H9 (cell line): ENCODE measurements around the gene BCL2L14. TPM values are rescaled to one million over a fixed set of nuclear protein-coding genes. Genes with fewer than 3 reads are reported as not detected.
A peak's percentile ranks its signal among the peaks of the same experiment; 100 is the strongest.

Experiments used
- DNase-seq: peaks from one replicate; pipeline ENCODE4 v3.0.0-alpha.2; 2017
- H2AFZ ChIP-seq: one replicate; pipeline ENCODE4 v1.6.1; 2013; ENCODE audit warnings: mild to moderate bottlenecking, low read length, control low read depth, moderate library complexity
- H2AK5ac ChIP-seq: 2 replicates; pipeline ENCODE4 v1.6.1; 2013; ENCODE audit warnings: low read length, control low read depth, mixed read lengths; ENCODE audit not compliant: insufficient read length
- H2BK120ac ChIP-seq: one replicate; pipeline ENCODE4 v1.6.1; 2013; ENCODE audit warnings: low read depth, mild to moderate bottlenecking, low read length, control low read depth, inconsistent platforms; ENCODE audit not compliant: poor library complexity, severe bottlenecking
- H2BK12ac ChIP-seq: 2 replicates; pipeline ENCODE4 v1.6.1; 2013; ENCODE audit warnings: low read length, control low read depth, mixed read lengths, low read depth; ENCODE audit not compliant: insufficient read length
- H2BK15ac ChIP-seq: 2 replicates; pipeline ENCODE4 v1.6.1; 2013; ENCODE audit warnings: low read depth, low read length, control low read depth
- H2BK20ac ChIP-seq: one replicate; pipeline ENCODE4 v1.6.1; 2013; ENCODE audit warnings: low read depth, mild to moderate bottlenecking, low read length, control low read depth, inconsistent platforms; ENCODE audit not compliant: poor library complexity, severe bottlenecking
- H2BK5ac ChIP-seq: 2 replicates; pipeline ENCODE4 v1.6.1; 2013; ENCODE audit warnings: low read length, control low read depth, mixed read lengths; ENCODE audit not compliant: insufficient read length
- H3K14ac ChIP-seq: 2 replicates; pipeline ENCODE4 v1.6.1; 2013; ENCODE audit warnings: low read length, control low read depth; ENCODE audit not compliant: insufficient read depth
- H3K18ac ChIP-seq: 2 replicates; pipeline ENCODE4 v1.6.1; 2013; ENCODE audit warnings: low read depth, mild to moderate bottlenecking, mixed read lengths, low read length, control low read depth; ENCODE audit not compliant: insufficient read length
- H3K23ac ChIP-seq: 2 replicates; pipeline ENCODE4 v1.6.1; 2013; ENCODE audit warnings: low read length, control low read depth, mixed read lengths, low read depth; ENCODE audit not compliant: insufficient read length
- H3K23me2 ChIP-seq: 2 replicates; pipeline ENCODE4 v1.6.1; 2013; ENCODE audit warnings: low read depth, mild to moderate bottlenecking, mixed read lengths, low read length, control low read depth; ENCODE audit not compliant: insufficient read length, poor library complexity, severe bottlenecking
- H3K27ac ChIP-seq: 2 replicates; pipeline ENCODE4 v1.5.1; 2013; ENCODE audit warnings: low read length, control low read depth, mixed read lengths, low read depth; ENCODE audit not compliant: insufficient read length
- H3K27me3 ChIP-seq: 2 replicates; pipeline ENCODE4 v1.6.1; 2013; ENCODE audit warnings: low read length, control low read depth, inconsistent platforms; ENCODE audit not compliant: insufficient read depth
- H3K4ac ChIP-seq: 2 replicates; pipeline ENCODE4 v1.6.1; 2013; ENCODE audit warnings: low read depth, mild to moderate bottlenecking, control low read depth, inconsistent platforms, low read length, moderate library complexity
- H3K4me1 ChIP-seq: 2 replicates; pipeline ENCODE4 v1.6.1; 2013; ENCODE audit warnings: low read length, control low read depth, inconsistent platforms; ENCODE audit not compliant: insufficient read depth
- H3K4me2 ChIP-seq: 2 replicates; pipeline ENCODE4 v1.6.1; 2013; ENCODE audit warnings: low read length, control low read depth, mixed read lengths; ENCODE audit not compliant: insufficient read length, insufficient read depth
- H3K56ac ChIP-seq: 2 replicates; pipeline ENCODE4 v1.6.1; 2013; ENCODE audit warnings: low read depth, mild to moderate bottlenecking, mixed read lengths, low read length, control low read depth; ENCODE audit not compliant: insufficient read length
- H3K79me1 ChIP-seq: 2 replicates; pipeline ENCODE4 v1.6.1; 2013; ENCODE audit warnings: low read depth, mild to moderate bottlenecking, moderate library complexity, low read length, control low read depth, inconsistent platforms; ENCODE audit not compliant: insufficient read depth, poor library complexity, severe bottlenecking
- H3K79me2 ChIP-seq: 2 replicates; pipeline ENCODE4 v1.6.1; 2013; ENCODE audit warnings: low read length, control low read depth, inconsistent platforms; ENCODE audit not compliant: insufficient read depth
- H3K9ac ChIP-seq: 2 replicates; pipeline ENCODE4 v1.6.1; 2013; ENCODE audit warnings: low read length, control low read depth, mixed read lengths; ENCODE audit not compliant: insufficient read length; ENCODE audit errors: extremely low read depth
- H3K9me3 ChIP-seq: one replicate; pipeline ENCODE4 v1.6.1; 2013; ENCODE audit warnings: low read depth, low read length, inconsistent platforms; ENCODE audit not compliant: control insufficient read depth
- H3T11ph ChIP-seq: one replicate; pipeline ENCODE4 v1.6.1; 2013; ENCODE audit warnings: mild to moderate bottlenecking, low read length, control low read depth, inconsistent platforms
- H4K20me1 ChIP-seq: one replicate; pipeline ENCODE4 v1.6.1; 2013; ENCODE audit not compliant: control insufficient read depth, insufficient read length, insufficient read depth
- H4K5ac ChIP-seq: 2 replicates; pipeline ENCODE4 v1.6.1; 2013; ENCODE audit warnings: low read depth, mild to moderate bottlenecking, mixed read lengths, low read length, control low read depth; ENCODE audit not compliant: insufficient read length
- H4K8ac ChIP-seq: replicated peaks from 2 replicates; pipeline ENCODE4 v1.6.1; 2013; ENCODE audit warnings: low read length, control low read depth, mixed read lengths, low read depth; ENCODE audit not compliant: insufficient read length
- H4K91ac ChIP-seq: 2 replicates; pipeline ENCODE4 v1.6.1; 2013; ENCODE audit warnings: low read depth, mild to moderate bottlenecking, moderate library complexity, mixed read lengths, low read length, control low read depth; ENCODE audit not compliant: insufficient read length
- H3K27ac Mint-ChIP-seq, 3 experiments: 2 replicates in 2 of 3; 3 replicates in 1 of 3; pipeline ENCODE4 v1.8.0; 2020 to 2021; ENCODE audit warnings: mixed read lengths in 3 of 3, mild to moderate bottlenecking in 1 of 3, moderate library complexity in 1 of 3
- H3K27me3 Mint-ChIP-seq: 2 replicates; pipeline ENCODE4 v1.8.0; 2021; ENCODE audit warnings: low read depth, mild to moderate bottlenecking, moderate library complexity, mixed read lengths
- H3K36me3 Mint-ChIP-seq, 3 experiments: 2 replicates in 2 of 3; 3 replicates in 1 of 3; pipeline ENCODE4 v1.8.0; 2020 to 2021; ENCODE audit warnings: low read depth in 3 of 3, mixed read lengths in 3 of 3; ENCODE audit not compliant: insufficient read depth in 1 of 3
- H3K4me1 Mint-ChIP-seq, 2 experiments: 2 replicates each; pipeline ENCODE4 v1.8.0; 2020; ENCODE audit warnings: mixed read lengths in 2 of 2
- H3K4me3 Mint-ChIP-seq, 2 experiments: 2 replicates in 1 of 2; 3 replicates in 1 of 2; pipeline ENCODE4 v1.8.0; 2020 to 2021; ENCODE audit warnings: mild to moderate bottlenecking in 2 of 2, mixed read lengths in 2 of 2, moderate library complexity in 1 of 2
- H3K9me3 Mint-ChIP-seq, 2 experiments: 2 replicates in 1 of 2; 3 replicates in 1 of 2; pipeline ENCODE4 v1.8.0; 2020; ENCODE audit warnings: mild to moderate bottlenecking in 2 of 2, mixed read lengths in 2 of 2, moderate library complexity in 1 of 2
- WGBS: extraction: QIAGEN DNeasy Blood & Tissue Kit; methylation state at CpG from one replicate; pipeline ENCODE4 v1.1.7; 2013; ENCODE audit warnings: missing lambda C conversion rate, low lambda C conversion rate, mixed read lengths; ENCODE audit not compliant: insufficient read length; ENCODE audit errors: extremely low coverage; 5-methylcytosine and 5-hydroxymethylcytosine counted together
- total RNA-seq: library from RNA; stranded (reverse); gene quantifications from 2 replicates; pipeline ENCODE4 v1.2.1, GENCODE V29; 2021
- TF ChIP-seq, protein P1 (sequence below): fragments of 200-600 bp; sonication (generic); conservative IDR thresholded peaks from 3 replicates; pipeline ENCODE4 v1.8.0; 2021; ENCODE audit warnings: antibody characterized with exemption, mild to moderate bottlenecking

Gene BCL2L14
- total RNA-seq, 1 experiment from 2014 or later = 0.28 TPM

DNA sequence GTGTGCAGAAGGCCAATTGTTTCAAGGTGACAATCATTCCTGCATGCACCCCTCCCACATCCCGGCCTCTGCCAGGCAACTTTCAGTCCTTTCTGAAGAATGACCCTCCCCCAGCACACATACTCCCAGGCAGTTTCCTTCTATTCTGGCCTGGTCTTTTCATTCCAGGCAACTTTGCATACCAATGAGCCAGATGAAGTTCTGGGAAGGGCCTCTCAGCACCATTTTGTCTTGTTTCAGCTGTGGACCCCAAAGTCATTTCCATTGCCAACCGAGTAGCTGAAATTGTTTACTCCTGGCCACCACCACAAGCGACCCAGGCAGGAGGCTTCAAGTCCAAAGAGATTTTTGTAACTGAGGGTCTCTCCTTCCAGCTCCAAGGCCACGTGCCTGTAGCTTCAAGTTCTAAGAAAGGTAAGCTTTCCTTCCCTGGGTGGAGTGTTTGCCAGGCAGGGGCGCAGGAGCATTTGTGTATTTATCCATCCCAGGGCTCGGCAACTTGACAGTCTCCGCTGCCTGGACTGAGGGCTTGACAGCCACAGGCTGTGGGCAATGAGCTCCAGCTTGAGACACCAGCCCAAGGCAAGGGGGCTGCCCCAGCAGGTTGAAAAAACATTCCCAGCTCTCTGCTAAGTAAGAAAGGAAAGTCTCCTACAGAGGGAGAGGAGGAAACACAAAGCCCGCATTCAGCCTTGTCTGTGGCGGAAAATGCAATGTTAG is 16.4 kb downstream of the BCL2L14 start:
- H3K27me3 ChIP-seq = no peaks in the 10 kb centered on the region
- H3K4me3 Mint-ChIP-seq = peak overlapping the region in 1 of 2 experiments; percentile 57; a peak in 3 of 5 replicates

More for the DNA sequence above, 16.4 kb downstream of the BCL2L14 start:
- Histone ChIP-seq H2BK15ac (no peak overlapping the region), H3K18ac (peak overlapping the region; percentile 61), H3K14ac (no peak overlapping the region), H3K4me2 (peak overlapping the region; percentile 3), H3T11ph (no peak overlapping the region), H2BK5ac (no peak overlapping the region), H2BK120ac (no peak overlapping the region), H4K8ac (no peak overlapping the region), H3K4me1 (peaks cover 10% of the 10 kb centered on the region; the same call in 1 of the 2 replicates), H4K20me1 (no peaks in the 10 kb centered on the region), H2AFZ (no peak overlapping the region), H3K27ac (peak overlapping the region; percentile 34), H2AK5ac (no peak overlapping the region), H2BK20ac (no peak overlapping the region), H3K9me3 (no peaks in the 10 kb centered on the region), H2BK12ac (no peak overlapping the region), H3K23me2 (no peaks in the 10 kb centered on the region), H3K4ac (no peak overlapping the region), H3K9ac (no peak overlapping the region), H4K5ac (no peak overlapping the region), H3K79me2 (no peaks in the 10 kb centered on the region), H3K23ac (no peak overlapping the region), H3K56ac (no peak overlapping the region), H3K79me1 (no peaks in the 10 kb centered on the region), H4K91ac (no peak overlapping the region)
- peak overlapping the region; percentile 76 to 91 (median 89) for H3K27ac Mint-ChIP-seq
- H3K36me3 Mint-ChIP-seq = peaks cover 0 to 2% (median 0%) of the 10 kb centered on the region in 3 experiments; a peak in 1 of 7 replicates
- WGBS = no CpG with 5 or more reads among the region's 9 CpGs
- TF ChIP-seq, protein P1, sequence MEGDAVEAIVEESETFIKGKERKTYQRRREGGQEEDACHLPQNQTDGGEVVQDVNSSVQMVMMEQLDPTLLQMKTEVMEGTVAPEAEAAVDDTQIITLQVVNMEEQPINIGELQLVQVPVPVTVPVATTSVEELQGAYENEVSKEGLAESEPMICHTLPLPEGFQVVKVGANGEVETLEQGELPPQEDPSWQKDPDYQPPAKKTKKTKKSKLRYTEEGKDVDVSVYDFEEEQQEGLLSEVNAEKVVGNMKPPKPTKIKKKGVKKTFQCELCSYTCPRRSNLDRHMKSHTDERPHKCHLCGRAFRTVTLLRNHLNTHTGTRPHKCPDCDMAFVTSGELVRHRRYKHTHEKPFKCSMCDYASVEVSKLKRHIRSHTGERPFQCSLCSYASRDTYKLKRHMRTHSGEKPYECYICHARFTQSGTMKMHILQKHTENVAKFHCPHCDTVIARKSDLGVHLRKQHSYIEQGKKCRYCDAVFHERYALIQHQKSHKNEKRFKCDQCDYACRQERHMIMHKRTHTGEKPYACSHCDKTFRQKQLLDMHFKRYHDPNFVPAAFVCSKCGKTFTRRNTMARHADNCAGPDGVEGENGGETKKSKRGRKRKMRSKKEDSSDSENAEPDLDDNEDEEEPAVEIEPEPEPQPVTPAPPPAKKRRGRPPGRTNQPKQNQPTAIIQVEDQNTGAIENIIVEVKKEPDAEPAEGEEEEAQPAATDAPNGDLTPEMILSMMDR = no peak
- DNase-seq = peak; percentile 68
- no peaks in the 10 kb centered on the region for H3K9me3 Mint-ChIP-seq
- H3K27me3 Mint-ChIP-seq = no peaks in the 10 kb centered on the region
- peaks cover 25 to 29% of the 10 kb centered on the region in 2 experiments for H3K4me1 Mint-ChIP-seq
